ENCODE data around the gene FGFR1OP2.

FGFR1OP2 gene

DNA sequence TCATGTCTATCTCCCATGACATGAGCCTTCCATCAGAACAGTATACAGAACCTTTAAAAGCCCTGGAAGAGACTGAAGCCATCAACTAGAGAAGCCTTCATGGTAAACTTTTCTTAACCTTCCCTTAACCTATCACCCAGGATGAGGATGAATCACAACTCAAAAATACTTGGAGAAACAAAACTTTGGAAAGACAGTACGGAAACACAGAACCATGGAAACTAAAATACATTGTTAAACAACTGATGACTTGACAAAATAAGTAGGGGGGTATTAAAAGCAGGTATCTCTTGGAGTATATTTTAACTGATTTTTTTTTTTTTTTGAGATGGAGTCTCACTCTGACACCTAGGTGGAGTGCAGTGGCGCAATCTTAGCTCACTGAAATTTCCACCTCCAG is 67.2 kb downstream of the FGFR1OP2 start:
- no peak for DNase-seq

DNA sequence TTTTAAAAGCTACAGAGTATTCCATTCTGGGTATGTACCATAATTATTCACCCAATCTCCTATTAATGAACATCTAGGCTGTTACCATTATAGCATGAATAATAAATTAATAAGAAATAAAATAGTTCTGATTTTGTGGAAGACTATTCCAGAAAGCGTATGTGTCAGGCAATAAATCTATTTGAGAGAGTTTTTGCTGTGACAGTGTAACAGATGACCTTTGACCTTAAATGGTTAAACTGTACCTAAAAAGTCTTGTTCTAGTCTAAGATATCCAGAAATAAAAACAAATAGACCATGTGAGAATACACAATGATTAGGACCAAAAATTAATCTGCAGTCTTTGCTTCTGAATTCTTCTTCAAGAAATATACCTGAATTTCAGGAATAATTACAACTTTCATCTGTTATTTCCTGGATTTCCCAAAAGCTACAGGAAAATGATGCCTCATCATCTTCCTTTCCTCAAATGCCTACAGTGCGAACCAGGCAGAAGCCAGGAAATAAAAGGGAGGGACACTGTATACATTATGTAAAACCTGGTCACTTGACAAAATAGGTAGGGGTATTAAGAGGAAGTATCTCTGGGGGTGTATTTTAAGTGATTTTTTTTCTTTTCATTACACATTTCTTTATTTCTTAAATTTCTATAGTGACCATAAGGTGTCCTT is 68.7 kb downstream of the FGFR1OP2 start:
- no peak for DNase-seq

DNA sequence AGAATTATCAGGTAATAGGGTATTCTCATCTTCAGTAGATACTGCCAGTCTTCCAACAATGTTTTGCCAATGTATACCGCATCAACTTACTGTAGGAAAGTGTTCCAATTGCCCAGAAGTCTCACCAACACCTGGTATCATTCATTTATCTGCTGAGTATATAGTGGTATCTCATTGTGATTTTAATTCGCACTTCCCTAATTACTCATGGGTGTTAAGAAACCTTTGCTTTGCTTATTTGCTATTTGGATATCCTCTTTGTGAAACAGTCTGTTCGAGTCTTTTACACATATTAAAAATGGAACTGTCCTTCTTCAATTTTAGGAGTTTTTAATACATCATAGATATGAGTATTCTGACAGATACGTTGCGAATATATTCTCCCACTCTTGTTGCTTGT is 69.8 kb downstream of the FGFR1OP2 start:
- DNase-seq = no peak

DNA sequence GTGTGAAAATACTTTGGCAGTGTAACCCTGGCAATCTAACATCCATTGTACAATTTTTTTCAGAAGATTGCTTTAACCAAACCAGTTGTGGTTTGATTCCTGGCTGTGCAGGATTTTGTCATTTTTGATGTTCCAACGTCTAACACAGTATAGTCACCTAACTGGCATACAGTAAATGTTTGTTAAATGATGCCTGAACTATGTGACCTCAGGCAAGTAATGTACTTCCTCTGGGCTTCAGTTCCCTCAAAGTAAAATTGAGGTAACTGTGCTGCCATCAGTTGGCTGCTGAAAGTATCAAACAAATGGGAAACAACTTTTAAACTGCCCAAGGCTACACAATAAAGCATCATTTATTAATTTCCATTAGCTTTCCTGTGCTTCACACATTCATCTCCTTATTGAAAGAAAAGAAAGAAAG is 71.6 kb downstream of the FGFR1OP2 start:
- no peak for DNase-seq

DNA sequence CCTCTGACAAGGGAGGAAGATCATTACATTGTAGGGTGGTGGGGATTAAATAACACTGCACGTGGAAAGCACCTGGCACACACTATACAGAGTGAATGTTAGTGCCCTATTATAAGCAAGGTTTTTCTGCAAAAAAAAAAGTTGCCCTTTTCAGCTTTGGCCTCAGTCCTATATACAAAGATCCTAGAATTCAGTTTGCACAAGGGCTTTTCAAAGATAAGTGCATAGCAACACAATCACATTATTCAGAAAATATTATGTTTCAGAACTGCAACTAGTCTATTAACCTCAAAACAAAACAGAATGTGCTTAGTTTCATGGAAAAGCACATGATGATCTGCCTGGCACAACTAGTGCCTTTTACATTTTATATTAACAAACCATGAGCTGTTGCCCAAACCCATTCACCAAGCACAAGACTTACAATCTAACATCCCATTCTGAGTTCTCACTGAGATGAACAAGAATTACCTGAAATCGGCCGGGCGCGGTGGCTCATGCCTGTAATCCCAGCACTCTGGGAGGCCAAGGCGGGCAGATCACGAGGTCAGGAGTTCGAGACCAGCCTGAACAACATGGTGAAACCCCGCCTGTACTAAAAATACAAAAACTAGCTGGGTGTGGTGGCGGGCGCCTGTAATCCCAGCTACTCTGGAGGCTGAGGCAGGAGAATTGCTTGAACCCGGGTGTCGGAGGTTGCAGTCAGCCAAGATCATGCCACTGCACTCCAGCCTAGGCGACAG is 74.1 kb downstream of the FGFR1OP2 start:
- DNase-seq = peak; percentile 71

DNA sequence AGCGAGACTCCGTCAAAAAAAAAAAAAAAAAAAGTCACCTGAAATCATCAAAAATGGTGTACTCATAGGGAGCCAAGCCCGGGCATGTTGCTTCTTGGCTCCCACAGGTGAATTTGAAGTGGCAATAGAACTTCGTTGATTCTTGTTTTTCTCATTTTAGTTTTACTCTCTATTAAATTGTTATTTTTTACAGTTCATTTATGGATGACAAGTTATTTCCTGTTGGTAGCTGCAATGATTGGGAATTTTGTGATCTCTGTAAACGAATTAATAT is 74.6 kb downstream of the FGFR1OP2 start:
- peak; percentile 48 for DNase-seq

DNA sequence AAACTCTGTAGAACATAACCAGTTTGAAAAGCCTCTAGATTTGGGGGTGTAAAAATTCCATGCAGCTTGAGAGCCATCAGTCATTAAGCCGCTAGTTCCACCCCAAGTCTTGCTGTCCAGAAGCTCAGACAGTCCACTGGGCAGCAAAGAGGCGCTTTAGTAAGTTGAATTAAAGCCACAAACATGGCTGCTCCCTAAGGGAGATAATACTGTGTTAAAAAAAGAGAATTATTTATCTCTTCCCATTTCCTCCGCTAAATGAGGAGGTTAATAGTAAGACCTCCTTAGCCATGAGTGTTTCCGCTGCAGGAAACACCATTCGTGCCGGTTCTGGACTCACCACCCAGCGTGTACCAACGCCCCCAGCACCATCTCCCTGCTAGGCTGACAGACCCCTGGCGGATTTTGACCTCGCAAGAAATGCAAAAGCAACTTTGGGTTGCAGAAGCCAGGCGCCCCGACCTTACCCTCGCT is 75.4 kb downstream of the FGFR1OP2 start:
- peak; percentile 82 for DNase-seq

DNA sequence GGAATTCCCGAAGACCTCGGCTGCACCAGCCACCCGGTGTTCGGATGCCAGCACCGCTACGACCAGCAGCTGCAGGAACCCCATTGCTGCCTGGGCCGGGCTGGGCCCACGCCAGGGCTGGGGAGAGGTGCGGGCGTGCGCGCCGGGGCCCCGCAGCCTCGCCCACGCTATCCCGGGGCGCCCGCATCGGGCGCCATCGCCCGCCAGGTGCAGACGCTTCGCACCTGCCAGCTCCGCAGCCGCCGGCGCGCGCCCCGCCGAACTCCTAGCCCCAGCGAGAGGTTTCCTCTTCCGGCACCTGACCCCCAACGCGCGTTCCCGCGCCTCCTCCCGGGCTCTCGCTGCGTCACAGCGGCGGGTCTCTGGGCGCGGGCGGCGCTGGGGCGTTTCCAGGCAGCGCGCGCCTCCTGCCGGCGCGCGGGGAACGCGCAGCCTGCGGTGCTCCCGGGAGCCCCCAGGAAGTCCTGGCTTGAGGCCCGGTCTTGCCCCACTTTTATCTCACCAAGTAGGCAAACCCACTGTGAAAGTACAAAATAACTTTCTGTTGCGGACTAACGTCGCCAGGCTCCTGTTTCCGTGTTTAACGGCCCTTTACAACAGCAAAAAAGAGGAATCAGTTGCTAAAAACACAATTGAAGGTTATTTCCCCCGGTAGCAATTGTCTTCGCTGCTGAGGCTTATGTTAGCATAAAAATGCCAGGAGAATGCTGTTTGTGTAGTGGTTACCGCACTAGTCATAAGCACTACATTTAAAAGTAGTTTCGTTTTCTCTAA is 76.0 kb downstream of the FGFR1OP2 start, which contains the start of gene TM7SF3:
Gene TM7SF3, minus strand, starts transcription at position 300 of the 774 bp plus-strand sequence. Its CDS starts 216 bp downstream, at position 84.
- peak; percentile 100 for DNase-seq

DNA sequence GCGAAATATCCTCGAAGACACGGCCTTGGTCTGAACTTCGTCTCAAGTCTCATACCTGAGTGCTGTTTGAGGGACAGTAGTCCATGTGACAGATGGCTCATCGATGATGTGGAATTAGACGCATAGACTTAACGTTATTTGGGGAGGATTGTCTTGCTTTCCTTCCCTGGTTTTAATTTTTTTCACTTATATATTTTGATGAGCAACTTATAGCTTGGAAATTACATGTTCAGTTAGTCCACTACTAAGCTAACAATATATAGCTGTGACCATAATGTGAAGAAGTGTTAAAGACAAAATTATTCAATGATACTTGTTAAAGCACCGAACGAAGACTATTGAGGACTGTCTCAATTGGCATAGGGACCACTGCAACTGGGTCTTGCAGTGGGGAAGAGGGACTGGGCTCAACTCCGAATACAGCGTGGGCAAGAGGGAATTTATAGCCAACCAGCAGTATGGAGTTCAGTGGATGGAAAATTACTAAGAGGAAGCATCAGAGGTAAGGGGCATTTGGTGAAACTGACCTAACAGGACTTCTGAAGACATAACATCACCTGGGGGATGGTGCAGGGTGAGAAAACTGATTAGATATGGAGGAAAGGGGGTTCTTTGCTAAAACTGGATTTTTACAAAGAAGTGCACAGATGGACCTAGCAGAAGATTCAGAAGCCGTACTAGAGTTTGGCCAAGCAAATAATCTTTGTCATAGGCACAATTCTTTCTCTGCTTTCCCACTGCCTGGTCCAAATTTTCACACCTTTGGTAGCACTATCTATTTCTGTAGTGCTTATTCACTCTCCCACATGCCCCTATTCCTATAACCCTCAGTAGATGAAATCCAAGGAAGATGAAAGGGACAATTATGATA is 76.8 kb downstream of the FGFR1OP2 start:
- DNase-seq = peak; percentile 59

DNA sequence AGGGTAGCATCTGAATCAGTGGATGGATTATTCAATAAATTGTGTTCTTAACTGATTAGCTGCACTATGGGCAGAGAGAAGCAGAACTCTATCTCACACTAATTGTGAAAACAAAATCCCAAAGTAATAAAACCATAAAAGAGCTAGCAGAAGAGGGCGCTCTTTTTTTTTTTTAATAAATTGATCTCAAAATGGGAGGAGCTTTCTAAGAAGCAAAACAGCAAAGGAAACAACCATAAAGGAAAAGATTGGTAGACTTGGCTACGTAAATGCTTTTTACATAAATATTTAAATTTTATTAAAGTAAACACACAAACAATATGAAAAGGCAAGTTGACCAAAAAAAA is 77.4 kb downstream of the FGFR1OP2 start:
- DNase-seq = peak; percentile 82

Measured in DMS53 (cell line).